GM18507 (cell line): ENCODE results near the gene COL4A2.
"Not testable (repeated sequence)": the region's sequence is repeated elsewhere in the genome, so short reads cannot be mapped to it uniquely, and the experiment has no call there.

ENCODE experiments used
- DNase-seq: peaks from one replicate; pipeline ENCODE4 v3.0.0; 2011; ENCODE audit warnings: low read depth; ENCODE audit not compliant: insufficient read length; ENCODE audit errors: extremely low spot score
- FAIRE-seq: peaks from 2 replicates; lab custom pipeline; 2011; peaks lifted over from hg19 to GRCh38; lab: Jason Lieb, UNC

Gene COL4A2

DNA sequence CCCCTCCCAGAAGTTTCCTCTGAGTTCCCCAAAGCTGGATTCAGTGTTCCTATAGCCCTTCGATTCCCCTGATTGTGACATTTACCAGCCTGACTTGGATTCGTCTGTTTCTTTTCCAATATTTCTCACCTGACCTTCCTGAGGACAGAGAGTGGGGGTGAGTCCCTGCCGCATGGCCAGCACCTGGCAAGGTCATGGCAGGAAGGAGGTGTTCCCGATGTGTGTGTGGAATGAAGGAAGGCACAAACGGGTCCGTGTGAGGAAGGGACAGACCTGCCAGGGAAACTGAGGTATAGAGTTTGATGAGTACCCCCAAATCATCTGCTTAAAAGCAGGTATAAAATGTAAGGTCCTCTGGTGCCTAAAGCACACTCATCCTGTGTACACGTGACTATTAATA, 3.4 kb upstream of the COL4A2 start:
- no peak for DNase-seq
- no peak for FAIRE-seq

DNA sequence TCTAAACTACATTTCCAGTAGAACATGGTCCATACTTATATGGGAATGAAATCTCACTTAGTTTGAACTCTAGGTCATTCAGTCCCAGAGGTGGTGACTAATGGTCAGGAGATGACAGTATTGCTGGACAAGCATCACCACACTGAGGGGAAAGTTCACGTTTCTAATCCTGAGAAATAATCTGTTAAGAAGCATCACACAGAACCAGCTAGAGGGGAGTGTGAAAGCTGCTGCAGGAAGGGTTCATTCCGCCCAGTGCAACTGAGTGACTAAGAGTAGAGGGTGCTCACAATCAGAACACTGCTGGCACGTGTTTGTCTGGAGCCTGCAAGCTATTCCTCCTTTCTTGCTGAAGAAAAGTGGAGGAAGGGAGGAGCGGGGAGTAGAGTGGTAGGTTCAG, 2.8 kb upstream of the COL4A2 start:
- DNase-seq = no peak
- FAIRE-seq = no peak

DNA sequence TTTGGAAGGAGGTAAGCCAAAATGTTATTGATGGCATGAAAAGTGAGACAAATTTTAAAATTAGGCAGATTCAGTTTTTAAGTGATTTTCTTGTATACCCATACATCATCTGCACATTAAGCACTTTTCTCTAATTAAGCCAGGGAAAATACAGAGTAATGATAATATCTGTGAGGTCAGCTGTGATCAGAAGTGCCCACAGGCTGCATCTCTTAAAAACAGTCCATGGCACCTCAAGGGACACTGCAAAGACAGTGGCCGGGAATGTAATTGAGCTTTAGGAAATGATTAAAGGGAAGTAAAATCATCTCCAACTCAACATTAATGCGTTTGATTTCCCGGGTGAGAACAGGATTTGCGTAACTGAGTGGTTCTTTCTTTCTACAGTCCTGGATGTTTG, 2.1 kb upstream of the COL4A2 start:
- DNase-seq (no peak), FAIRE-seq (no peak)

DNA sequence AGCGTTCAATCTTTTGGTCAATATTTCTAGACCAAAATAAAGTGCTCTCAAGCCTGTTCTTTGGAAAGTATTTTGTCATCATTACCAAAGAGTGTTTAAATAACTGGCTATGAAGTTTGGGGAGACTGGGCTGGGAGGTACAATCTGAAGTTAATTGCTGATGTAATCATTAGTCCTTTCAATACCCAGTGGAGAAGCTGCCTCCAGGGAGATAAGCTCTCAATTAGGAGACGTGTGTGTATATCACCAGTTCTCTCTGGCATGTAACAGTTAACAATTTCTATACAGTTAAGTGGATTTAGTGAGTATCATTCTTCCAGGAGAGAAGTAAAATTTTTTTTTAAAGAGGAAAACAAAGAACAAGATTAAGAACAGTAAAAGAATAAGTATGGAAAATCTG, 1.5 kb upstream of the COL4A2 start:
- DNase-seq (no peak), FAIRE-seq (no peak)

DNA sequence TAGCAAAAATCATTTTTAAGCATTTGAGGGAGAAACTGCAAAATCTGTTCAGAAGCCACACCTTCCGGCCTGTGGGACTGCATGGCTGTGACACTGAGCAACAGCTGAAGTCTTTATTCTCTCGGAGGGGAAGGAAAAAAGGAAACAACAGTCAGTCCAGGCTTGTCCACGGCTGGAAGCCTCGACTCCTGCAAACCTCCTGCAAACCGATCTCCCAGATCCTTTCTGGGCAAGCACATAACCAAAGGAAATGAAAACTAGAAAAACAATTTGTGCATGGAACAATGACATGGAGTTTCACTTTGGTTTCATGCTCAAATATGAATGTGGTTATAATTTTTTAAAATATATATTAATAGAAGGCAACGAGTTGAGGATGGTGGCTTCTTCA, 1.1 kb upstream of the COL4A2 start:
- DNase-seq = no peak
- no peak for FAIRE-seq

DNA sequence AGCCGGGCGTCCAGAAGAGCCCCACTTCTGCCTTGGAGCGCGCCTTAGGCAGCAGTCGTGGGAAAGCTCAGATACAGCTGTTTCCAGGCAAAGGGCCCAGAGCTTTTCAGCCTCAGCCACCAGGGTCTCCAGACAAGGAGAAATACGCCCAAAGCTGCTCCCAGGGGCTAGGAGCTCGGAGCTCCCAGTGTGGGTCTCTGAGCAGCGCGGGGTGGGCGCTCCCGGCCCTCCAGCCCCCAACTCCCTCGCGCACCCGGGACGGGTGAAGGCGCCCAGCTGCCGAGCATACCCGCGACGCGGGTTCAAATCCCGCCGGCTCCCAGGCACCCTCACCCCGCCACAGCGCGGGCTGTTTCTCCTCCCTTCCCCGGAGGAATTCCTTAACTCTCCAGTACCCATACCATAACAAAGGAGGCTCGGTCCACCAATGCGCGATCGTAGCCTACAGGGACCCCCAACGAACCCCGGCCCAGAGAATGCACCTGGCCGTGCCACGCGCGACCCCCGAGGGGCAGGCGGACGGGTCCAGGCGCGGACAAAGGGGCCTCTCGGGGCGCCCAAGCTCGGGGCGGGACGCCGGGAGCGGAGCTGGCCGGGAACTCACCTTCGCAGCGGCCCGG, 634 bp upstream of the COL4A2 start:
- DNase-seq (no peak), FAIRE-seq (no peak)

DNA sequence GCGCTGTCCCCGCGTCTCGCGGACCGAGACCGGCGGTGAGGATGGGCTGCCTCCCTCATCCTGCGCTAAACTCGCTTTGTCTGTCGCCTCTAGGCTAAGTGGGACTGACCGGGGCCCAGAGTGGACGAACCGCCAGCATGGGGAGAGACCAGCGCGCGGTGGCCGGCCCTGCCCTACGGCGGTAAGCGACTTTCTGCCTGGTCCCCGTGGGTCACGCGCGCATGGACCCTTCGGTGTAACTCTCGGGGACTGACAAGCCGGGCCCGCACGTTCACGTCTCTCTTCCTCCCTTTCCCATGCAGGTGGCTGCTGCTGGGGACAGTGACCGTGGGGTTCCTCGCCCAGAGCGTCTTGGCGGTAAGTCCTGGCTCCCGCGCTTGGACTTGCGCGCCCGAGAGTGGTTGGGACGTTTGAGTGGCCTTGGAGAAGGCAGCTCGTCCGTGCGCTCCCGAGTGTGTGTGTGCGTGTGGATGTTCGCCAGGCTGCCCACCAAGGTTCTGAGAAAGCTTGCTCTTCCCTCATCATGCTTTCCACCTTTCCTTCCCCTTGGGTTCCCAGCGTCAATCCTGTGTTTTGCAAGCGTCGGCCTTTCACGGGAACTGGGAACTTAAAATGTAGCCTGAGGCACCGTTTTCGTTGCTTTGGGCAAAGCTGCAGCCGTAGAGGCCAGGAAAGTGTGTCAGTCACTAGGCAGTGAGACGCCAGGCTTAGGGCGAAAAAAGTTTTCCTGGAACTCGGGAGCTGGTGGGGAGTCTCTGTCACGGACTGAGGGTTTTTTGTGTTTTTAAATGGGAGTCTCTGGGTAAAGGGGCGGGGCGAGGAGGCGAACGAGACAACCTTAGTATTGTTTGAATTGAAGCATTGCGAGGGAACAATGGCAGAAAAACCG, 927 bp downstream of the COL4A2 start:
- FAIRE-seq (no peak), DNase-seq (no peak)

DNA sequence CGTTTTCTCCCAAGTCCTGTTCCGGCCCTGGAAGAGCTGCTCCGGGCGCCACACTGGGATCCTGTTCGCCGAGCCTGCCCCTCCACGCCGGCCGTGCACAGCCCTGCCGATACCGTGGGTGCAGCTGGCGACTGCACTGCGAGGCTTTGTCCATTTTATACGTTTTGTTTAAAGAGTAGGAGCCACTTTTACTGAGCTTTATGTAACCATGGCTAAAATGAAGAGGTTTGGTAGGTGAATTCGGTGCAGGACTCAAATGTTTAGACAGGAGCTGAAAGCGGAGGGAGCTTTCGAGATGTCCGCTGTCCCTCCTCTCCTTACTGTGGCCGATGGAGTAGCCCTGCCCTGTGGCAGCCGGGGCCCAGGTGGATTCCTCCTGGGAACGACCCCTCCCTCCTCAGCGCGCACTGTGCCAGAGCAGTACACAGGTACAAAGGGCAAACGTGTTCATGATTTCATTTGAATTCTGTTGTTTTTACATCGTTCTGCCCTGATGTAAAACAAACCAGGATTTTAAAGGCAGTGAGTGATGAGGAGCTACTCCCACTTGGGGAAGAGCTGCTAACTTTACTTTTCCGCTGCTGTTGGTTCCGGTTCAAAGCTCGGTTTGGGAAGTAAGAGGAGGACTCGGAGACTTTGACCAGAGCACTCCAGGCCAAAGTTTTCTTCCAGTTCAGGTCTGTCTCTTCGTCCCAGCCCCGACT, 1.7 kb downstream of the COL4A2 start:
- FAIRE-seq (no peak), DNase-seq (no peak)

DNA sequence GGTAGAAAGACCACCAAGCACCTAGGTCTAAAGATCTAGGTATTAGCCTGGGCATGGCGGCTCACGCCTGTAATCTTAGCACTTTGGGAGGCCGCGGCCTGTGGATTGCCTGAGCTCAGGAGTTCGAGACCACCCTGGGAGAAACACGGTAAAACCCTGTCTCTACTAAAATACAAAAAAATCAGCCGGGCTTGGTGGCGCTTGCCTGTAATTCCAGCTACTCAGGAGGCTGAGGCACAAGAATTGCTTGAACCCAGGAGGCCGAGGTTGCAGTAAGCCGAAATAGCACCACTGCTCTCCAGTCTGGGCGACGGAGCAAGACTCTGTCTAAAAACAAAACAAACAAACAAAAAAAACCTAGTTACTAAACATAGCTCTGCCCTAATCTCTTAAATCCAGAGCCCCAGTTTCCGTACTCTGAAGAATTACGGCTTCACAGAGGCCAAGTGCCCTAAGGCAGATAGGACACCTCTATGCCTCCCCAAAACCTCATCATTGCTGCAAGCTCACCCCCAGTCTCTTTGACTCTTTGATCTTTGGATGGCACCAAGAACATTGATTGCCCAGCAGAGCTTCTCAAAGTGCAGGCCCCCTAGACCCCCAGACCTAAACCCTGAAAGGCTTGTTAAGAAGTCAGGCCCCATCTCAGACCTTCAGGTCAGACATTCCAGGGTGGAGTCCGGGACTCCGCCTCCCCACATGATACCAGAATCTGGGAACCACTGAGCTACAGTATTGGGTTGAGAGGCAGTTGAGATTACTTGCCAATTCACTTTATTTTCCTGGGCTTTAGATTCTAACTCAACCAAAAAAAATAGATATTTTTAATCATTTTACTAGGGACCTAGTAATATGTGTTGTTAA, 2.8 kb downstream of the COL4A2 start:
- DNase-seq (no peak), FAIRE-seq (no peak)

DNA sequence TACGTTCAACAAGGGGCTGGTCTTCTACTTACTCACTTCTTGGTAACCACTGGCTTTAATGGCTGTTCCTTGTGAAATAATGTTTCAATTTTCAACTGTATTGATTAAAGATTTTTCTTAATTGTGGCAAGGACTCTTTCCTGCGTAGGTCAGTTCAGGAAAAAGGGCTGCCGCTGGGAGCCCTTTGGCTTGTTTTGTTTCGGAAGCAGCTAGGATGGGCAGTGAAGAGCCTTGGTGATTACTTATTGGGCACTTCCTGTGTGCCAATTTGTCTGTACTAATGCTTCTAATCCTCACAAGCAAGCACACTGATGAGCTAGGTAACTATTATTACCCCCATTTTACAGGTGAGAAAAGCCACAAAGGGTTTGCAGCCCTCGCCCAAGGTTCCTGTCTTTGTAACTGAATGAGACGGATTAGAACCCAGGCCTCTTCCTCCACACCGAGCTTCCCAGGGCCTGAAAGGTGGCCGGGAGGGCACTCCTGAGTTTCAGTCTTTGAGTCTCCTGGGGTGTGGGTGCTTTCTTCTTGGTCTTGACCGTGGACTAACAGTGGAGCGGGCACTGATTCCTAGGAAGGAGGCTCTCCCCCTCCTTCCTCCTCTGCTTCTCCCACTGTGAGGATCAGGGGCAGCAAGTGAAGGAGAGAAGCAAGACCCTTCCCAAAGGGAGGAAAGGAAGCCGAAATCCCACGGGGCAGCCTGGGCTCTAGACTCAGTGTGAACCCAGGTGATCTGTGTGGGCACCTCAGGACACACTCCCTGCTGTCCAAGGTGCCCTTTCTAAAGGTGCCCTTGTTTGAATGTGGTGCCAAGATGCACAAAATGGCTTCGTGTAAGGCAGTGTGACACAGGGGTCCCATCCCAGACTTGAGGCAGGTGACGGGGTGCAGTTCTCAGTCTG, 3.7 kb downstream of the COL4A2 start:
- no peak for DNase-seq
- no peak for FAIRE-seq

DNA sequence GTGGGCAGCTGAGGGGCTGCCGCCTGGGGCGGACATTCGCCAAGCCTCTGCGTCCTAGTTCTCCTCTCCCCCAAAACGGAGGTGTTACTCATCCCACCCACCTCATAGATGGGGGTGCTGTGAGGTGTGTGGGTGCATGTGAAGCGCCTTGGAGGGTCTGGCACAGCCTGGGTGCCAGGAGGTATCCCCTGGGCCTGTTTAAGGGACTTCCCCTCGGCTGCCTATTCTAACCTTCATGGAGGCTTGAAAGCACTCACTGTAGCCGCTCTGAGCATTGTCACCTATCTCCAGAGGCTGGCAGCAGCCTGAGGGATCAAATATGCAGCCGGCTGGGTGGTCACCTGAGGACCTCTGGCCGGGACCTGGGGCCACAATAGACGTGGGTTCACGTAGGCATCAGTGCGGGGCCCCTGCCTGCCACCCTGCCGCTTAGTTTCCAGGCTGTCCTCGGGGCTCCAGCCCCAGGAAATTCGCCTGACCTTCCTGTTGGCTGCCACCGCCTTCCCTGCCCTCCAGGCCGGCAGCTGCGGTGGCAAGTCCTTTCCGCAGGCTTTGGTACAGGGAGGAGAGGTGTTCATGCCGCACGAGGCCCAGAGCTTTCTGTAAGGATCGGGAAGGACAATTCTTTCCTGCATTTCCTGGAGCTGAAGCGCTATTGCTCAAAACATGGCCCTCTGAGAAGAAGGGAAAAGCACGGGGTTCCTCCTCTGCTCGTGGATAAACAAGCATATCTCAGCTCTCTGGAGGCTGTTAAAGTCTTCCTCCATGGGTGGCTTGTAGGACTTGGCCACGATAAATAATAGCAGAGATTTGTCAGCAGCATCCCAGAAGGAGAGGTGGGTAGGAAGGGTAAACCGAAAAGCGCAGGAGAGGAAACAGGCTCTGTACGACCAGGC, 4.6 kb downstream of the COL4A2 start:
- DNase-seq (no peak), FAIRE-seq (no peak)

DNA sequence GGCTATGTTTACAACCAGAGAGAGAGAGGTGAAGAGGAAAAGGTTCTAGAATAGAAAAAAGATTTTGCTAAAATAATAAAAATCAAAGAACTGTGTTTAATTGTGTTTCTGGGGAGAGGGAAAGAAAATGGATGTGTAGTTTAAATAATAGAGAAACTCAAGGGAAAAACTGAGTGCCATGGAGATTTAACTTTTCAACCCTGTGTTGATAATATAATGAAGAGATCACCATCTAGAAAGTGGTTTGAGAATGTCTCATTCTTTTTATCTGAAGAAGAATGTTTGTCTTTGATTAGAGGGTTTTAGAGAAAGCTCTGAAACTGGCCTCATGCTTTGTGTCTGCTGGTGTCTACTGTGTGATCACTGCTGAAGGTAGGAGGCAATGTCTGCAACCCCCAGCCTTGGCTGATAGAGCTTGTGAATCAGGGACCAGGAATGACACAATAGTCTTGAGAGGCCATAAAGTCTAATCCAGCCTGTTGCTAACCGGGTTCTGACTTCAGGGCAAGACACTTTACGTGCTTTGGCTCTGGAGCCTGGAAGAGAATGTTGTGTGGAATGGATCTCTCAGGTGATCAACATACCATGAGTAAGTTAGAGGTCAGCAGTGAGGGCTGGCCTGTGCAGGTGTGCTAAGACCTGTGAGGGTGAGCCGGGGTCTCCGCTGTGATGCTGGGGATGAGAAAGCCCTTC, 5.4 kb downstream of the COL4A2 start:
- no peak for FAIRE-seq
- no peak for DNase-seq

DNA sequence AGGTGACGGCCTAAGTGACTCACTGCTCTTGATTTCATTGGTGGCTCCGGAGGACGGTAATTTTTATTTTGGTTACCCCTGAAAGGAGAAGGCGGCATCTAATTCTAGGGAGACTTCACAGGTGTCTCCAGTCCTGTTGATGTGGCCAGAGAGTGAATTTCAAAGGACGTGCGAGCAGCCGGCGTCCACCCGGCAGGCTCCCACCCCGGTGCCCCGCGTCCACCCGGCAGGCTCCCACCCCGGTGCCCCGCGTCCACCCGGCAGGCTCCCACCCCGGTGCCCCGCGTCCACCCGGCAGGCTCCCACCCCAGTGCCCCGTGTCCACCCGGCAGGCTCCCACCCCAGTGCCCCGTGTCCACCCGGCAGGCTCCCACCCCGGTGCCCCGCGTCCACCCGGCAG, 6.2 kb downstream of the COL4A2 start:
- FAIRE-seq, DNase-seq: not testable (repeated sequence)

DNA sequence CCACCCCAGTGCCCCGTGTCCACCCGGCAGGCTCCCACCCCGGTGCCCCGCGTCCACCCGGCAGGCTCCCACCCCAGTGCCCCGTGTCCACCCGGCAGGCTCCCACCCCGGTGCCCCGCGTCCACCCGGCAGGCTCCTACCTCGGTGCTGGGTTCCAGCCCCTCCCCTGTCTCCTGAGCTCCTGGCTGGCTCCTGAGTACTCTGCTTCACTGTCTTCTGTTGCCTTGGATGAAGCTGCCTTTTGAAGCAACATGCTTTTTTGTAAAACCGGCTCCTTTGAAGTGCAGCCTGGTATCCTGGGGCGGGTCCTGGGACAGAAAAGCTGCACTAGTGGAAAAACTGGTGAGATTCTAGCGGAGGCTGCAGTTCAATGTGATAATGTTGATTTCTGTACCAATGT, 6.6 kb downstream of the COL4A2 start:
- DNase-seq, FAIRE-seq: not testable (repeated sequence)

DNA sequence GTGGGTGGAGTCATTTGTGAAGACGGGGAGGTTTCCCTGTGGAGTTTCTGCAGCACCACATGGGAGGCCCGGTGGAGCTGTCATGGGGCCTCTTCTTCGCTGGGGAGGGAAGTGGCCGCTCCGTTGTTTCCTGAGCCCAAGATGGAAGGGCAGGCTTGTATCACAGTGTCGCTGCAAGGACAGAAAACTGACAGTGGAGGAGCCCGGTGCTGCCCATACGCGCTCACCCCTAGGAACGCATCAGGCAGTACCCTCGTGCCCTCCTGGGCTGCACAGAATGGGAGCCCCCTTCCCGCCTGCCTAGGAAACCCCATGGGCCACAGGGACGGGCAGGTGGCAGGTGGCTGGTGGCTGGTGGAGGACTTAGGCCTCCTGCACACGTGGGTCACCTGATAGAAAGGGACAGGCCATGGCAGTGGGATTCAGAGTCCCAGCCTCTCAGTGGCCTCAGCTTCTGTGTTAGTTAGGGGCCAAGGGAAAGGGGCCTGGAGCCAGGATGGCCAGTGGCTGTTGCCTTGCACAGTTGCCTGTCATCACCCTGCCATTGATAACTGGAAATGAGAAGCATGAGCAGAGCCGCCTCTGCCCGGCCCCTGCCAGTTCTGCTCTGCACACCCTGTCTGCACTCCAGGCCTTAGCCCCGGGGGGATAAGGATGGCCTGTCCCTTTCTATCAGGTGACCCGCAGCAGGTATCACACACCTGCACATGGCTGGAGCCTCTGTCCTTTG, 7.6 kb downstream of the COL4A2 start:
- no peak for FAIRE-seq
- no peak for DNase-seq

DNA sequence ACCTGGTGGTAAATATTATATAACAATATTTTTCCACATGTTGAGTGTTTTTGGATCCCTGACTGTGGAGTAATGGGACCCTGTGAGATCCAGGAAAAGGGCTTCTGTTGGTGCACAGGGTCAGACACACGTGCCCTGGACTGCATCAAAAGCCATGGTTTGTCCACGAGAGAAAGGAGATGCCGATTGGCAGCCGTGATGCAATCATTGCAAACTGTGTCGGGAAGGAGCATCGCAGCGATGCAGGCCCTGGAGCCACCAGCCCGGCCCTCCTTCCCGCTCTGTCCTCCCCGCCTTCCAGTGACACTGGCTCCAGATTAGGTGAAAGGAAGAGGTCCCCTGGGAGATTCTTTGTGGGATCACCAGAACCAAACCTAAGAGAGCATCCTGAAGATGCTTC, 9.1 kb downstream of the COL4A2 start:
- DNase-seq = no peak
- FAIRE-seq = no peak

DNA sequence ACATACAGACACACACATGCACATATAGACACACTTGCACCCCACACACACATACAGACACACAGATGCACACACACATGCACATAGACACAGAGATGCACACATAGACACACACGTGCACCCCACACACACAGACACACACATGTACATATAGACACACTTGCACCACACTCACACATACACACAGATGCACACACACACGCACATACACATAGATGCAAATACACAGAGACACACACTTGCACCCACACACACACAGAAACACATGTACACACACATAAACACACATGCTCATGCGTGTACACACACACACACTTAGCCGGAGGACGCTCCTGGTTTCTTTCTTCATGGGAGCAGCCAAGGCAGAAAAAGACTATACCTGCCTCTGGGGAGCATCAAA, 10.0 kb downstream of the COL4A2 start:
- FAIRE-seq (no peak), DNase-seq (no peak)
